A673 (cell line): ENCODE measurements around the gene TLNRD1. TPM values are rescaled to one million over a fixed set of nuclear protein-coding genes. Genes with fewer than 3 reads are reported as not detected.

ENCODE experiments used
- BruUV-seq: library from RNA; stranded (reverse); fragments of 400-500 nt; replicated peaks from 2 replicates; lab custom pipeline; 2021; lab: Mats Ljungman, UMichigan
- CTCF ChIA-PET: fragments of 300-600 bp; sonication (Branson Sonifier 250); formaldehyde crosslinking; loops from one replicate; lab custom pipeline; 2022; ENCODE audit warnings: antibody characterized with exemption; lab: Charles Lee
- POLR2A ChIA-PET: fragments of 300-600 bp; sonication (Branson Sonifier 250); formaldehyde crosslinking; loops from one replicate; lab custom pipeline; 2022; ENCODE audit warnings: antibody characterized with exemption; ENCODE audit not compliant: low non-redundant PET; lab: Charles Lee
- DNase-seq: peaks from one replicate; pipeline ENCODE4 v3.0.0-alpha.2; 2015; ENCODE audit warnings: low spot score
- H3K27ac ChIP-seq: fragments of 200-600 bp; sonication (generic); 2 replicates; pipeline ENCODE4 v1.5.1; 2016; ENCODE audit warnings: mixed run types, low read depth, mild to moderate bottlenecking, mixed read lengths, antibody characterized with exemption, low read length; ENCODE audit not compliant: poor library complexity, severe bottlenecking
- H3K27me3 ChIP-seq: fragments of 200-600 bp; sonication (generic); replicated peaks from 2 replicates; pipeline ENCODE4 v1.6.1; 2017; ENCODE audit warnings: mixed run types, low read depth, mild to moderate bottlenecking, mixed read lengths, antibody characterized with exemption, low read length; ENCODE audit not compliant: insufficient read depth, poor library complexity
- H3K36me3 ChIP-seq: fragments of 200-600 bp; sonication (generic); 2 replicates; pipeline ENCODE4 v1.6.1; 2016; ENCODE audit warnings: mixed run types, mild to moderate bottlenecking, mixed read lengths, antibody characterized with exemption, low read length; ENCODE audit not compliant: insufficient read depth, poor library complexity, severe bottlenecking
- H3K4me1 ChIP-seq: fragments of 200-600 bp; sonication (generic); 2 replicates; pipeline ENCODE4 v1.6.1; 2017; ENCODE audit warnings: mixed run types, mild to moderate bottlenecking, mixed read lengths, antibody characterized with exemption, low read length; ENCODE audit not compliant: insufficient read depth, poor library complexity, severe bottlenecking
- H3K4me3 ChIP-seq: fragments of 200-600 bp; sonication (generic); 2 replicates; pipeline ENCODE4 v1.5.1; 2016; ENCODE audit warnings: low read depth, mixed run types, mild to moderate bottlenecking, mixed read lengths, low read length; ENCODE audit not compliant: poor library complexity, severe bottlenecking
- H3K9me3 ChIP-seq: fragments of 200-600 bp; sonication (generic); 2 replicates; pipeline ENCODE4 v1.6.1; 2016; ENCODE audit warnings: mixed run types, low read depth, mild to moderate bottlenecking, mixed read lengths, antibody characterized with exemption, low read length; ENCODE audit not compliant: poor library complexity, severe bottlenecking
- EZH2 ChIP-seq: fragments of 200-600 bp; sonication (generic); IDR thresholded peaks from 2 replicates; pipeline ENCODE4 v1.6.1; 2017; ENCODE audit warnings: borderline replicate concordance, low read depth, mild to moderate bottlenecking, mixed read lengths, antibody characterized with exemption, low read length; ENCODE audit not compliant: poor library complexity, severe bottlenecking
- intact Hi-C: fragments of 100-400 bp; cut with micrococcal nuclease; formaldehyde crosslinking; loops from one replicate; pipeline ENCODE4 v1.10.0; 2022; ENCODE audit not compliant: unreplicated experiment
- total RNA-seq: library from RNA; stranded (reverse); gene quantifications from 2 replicates; pipeline ENCODE4 v1.2.3, GENCODE V29; 2021
- TF ChIP-seq, protein P1 (sequence below): fragments of 300-800, 200-600 bp; sonication (generic); conservative IDR thresholded peaks from 2 replicates; pipeline ENCODE4 v1.5.1; 2017; ENCODE audit warnings: low read depth, mild to moderate bottlenecking, antibody characterized with exemption, low read length, moderate library complexity, mixed read lengths

TLNRD1 gene
- total RNA-seq, 1 experiment from 2014 or later = 21.8 TPM

- intact Hi-C loops = loop anchor here (5.0 to 10.0 kb wide), 2 partner anchors 62 to 104 kb away; no protein-coding TSS in a partner anchor
- no TSS peak for BruUV-seq
- Histone ChIP-seq H3K4me1 (peaks cover 14% of the 10 kb centered on the region), H3K27ac (no peak overlapping the region), H3K4me3 (peak overlapping the region; percentile 91), H3K36me3 (no peaks in the 10 kb centered on the region), H3K9me3 (no peaks in the 10 kb centered on the region), H3K27me3 (no peaks in the 10 kb centered on the region)
- CTCF ChIA-PET = interaction anchor here (0.6 to 1.5 kb wide), 3 partner anchors 10 to 407 kb away, joined by 3 to 4 read pairs (median 4); partner anchors contain the start of gene CEMIP
- TF ChIP-seq, protein P1, sequence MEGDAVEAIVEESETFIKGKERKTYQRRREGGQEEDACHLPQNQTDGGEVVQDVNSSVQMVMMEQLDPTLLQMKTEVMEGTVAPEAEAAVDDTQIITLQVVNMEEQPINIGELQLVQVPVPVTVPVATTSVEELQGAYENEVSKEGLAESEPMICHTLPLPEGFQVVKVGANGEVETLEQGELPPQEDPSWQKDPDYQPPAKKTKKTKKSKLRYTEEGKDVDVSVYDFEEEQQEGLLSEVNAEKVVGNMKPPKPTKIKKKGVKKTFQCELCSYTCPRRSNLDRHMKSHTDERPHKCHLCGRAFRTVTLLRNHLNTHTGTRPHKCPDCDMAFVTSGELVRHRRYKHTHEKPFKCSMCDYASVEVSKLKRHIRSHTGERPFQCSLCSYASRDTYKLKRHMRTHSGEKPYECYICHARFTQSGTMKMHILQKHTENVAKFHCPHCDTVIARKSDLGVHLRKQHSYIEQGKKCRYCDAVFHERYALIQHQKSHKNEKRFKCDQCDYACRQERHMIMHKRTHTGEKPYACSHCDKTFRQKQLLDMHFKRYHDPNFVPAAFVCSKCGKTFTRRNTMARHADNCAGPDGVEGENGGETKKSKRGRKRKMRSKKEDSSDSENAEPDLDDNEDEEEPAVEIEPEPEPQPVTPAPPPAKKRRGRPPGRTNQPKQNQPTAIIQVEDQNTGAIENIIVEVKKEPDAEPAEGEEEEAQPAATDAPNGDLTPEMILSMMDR = no peak
- no peak for TF ChIP-seq EZH2
- no peak for DNase-seq
- POLR2A ChIA-PET = no interaction called here
Measured at GRCh38 chr15:81003097-81003350, 2.3 kb downstream of the TLNRD1 start.

GRCh38 chr15:81006124-81006523 lies 5.4 kb downstream of the TLNRD1 start:
- CTCF ChIA-PET = interaction anchor here (0.7 kb wide), 1 partner anchor 260 kb away, joined by 4 read pairs; no protein-coding TSS in a partner anchor
- Histone ChIP-seq H3K4me3 (no peak overlapping the region), H3K27me3 (no peaks in the 10 kb centered on the region), H3K9me3 (no peaks in the 10 kb centered on the region), H3K27ac (no peak overlapping the region), H3K36me3 (no peaks in the 10 kb centered on the region), H3K4me1 (peaks cover 14% of the 10 kb centered on the region)
- intact Hi-C loops = loop anchor here (10.0 kb wide), 1 partner anchor 59 kb away; no protein-coding TSS in a partner anchor
- DNase-seq = no peak
- TF ChIP-seq, protein P1 = no peak
- TF ChIP-seq EZH2 = no peak
- POLR2A ChIA-PET = no interaction called here
- no TSS peak for BruUV-seq

DNA sequence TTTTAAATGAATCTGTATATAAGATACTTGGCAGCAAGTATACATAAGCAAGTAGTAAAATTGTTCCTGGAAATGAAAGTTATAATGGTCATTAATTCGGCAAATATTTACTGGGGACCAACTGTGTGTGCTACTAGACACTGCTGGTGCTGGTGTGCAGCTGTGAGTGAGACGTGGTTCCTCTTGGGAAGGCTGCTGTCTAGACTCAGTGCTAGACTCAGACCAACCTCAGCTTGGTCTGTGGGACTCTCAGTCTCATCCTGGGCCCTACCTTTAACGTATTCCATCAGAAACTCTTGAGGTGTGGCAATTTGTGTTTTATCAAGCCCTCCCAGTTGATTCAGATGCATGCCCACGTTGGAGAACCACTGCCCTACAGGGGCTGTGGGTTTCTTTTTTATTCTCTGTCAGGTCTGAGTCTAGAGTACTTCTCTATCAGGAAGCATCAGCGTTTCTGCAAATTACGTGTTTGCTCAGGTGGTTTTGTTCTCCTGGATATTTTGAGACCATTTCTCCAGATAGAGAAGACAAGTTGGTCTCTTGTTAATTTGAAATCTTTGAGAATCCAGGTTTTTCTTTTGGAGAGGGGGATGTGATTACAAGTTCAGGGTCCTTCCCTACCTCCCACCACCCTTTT lies 6.8 kb downstream of the TLNRD1 start:
- no peak for DNase-seq
- Histone ChIP-seq H3K9me3 (no peaks in the 10 kb centered on the region), H3K4me1 (peaks cover 13% of the 10 kb centered on the region), H3K4me3 (no peak overlapping the region), H3K27me3 (no peaks in the 10 kb centered on the region), H3K27ac (no peak overlapping the region), H3K36me3 (no peaks in the 10 kb centered on the region)
- TF ChIP-seq, protein P1 = no peak
- TF ChIP-seq EZH2 = no peak
- no TSS peak for BruUV-seq
- intact Hi-C loops = loop anchor here (10.0 kb wide), 1 partner anchor 57 kb away; no protein-coding TSS in a partner anchor
- POLR2A ChIA-PET = no interaction called here
- CTCF ChIA-PET = no interaction called here
